Erythroblast (primary cell): ENCODE results near the gene ESR1.

ENCODE experiments used
- GATA1 ChIP-seq: IDR thresholded peaks from 2 replicates; pipeline ENCODE4 v1.6.1; 2011; ENCODE audit warnings: low read depth, mild to moderate bottlenecking, control low read depth, low read length, moderate library complexity
- POLR2A ChIP-seq: IDR thresholded peaks from 2 replicates; pipeline ENCODE4 v1.6.1; 2011; ENCODE audit warnings: mild to moderate bottlenecking, low read length

GRCh38 chr6:152166497-152166896, 359.0 kb downstream of the ESR1 start:
- TF ChIP-seq POLR2A (no peak), GATA1 (no peak)
